Measurements from ENCODE around the gene FKBP5. TPM values are rescaled to one million over a fixed set of nuclear protein-coding genes. Genes with fewer than 3 reads are reported as not detected.
A peak's percentile ranks its signal among the peaks of the same experiment; 100 is the strongest.
"Not testable (repeated sequence)": the region's sequence is repeated elsewhere in the genome, so short reads cannot be mapped to it uniquely, and the experiment has no call there.

The FKBP5 gene
- total and polyA plus RNA-seq, 12 donors, result 20.3 to 199 (median 48.6) TPM

- Histone ChIP-seq H3K36me3 (peaks cover 0 to 65% (median 21%) of the 10 kb centered on the region in 9 donors), H3K4me1 (no peaks in the 10 kb centered on the region), H3K9me3 (no peaks in the 10 kb centered on the region), H3K27ac (no peak overlapping the region), H3K4me3 (no peak overlapping the region), H3K27me3 (no peaks in the 10 kb centered on the region)
- intact Hi-C loops (cut with DNase I), result loop anchor here in 1 of 10 donors (10.0 kb wide), 1 partner anchor 49 kb away; no protein-coding TSS in a partner anchor
- DNase-seq, result no peak
- 76 to 79% methylated on average over 3 of the region's 3 CpGs for WGBS, 2 donors
- TF ChIP-seq CTCF (IDR thresholded peaks at IDR 0.05), result no peak
- no peak for ATAC-seq
Observed at GRCh38 chr6:35573495-35574110, 115.1 kb downstream of the FKBP5 start.

GRCh38 chr6:35570885-35571330 lies 117.8 kb downstream of the FKBP5 start:
- peak in 3 of 8 donors; percentile 18 to 63 (median 46) for ATAC-seq
- intact Hi-C loops (cut with DNase I), result loop anchor here in 1 of 10 donors (10.0 kb wide), 1 partner anchor 46 kb away; no protein-coding TSS in a partner anchor
- not testable (repeated sequence) for H3K27ac ChIP-seq, H3K9me3 ChIP-seq, DNase-seq, H3K4me3 ChIP-seq, H3K4me1 ChIP-seq, H3K27me3 ChIP-seq
- WGBS, 2 donors, result 60 to 66% methylated on average over 2 of the region's 2 CpGs
- H3K36me3 ChIP-seq, result peaks cover 0 to 39% (median 15%) of the 10 kb centered on the region in 9 donors

- H3K36me3 ChIP-seq, result peaks cover 0 to 21% (median 0%) of the 10 kb centered on the region in 9 donors
- peak in 4 of 8 donors; percentile 38 to 68 (median 64) for ATAC-seq
- H3K27me3 ChIP-seq, result peaks cover 0 to 21% (median 14%) of the 10 kb centered on the region in 7 donors
- WGBS, 2 donors, result 75 to 85% methylated on average over 5 of the region's 5 CpGs
- peak in 5 of 9 donors; percentile 15 to 49 (median 24) for TF ChIP-seq CTCF (IDR thresholded peaks at IDR 0.05)
- no peaks in the 10 kb centered on the region for H3K4me1 ChIP-seq
- no peaks in the 10 kb centered on the region for H3K9me3 ChIP-seq
- intact Hi-C loops (cut with DNase I), result no loop called here
- DNase-seq, result peak in 1 of 2 donors; percentile 40
- H3K27ac ChIP-seq, result no peak overlapping the region
- H3K4me3 ChIP-seq, result no peak overlapping the region
Observed at GRCh38 chr6:35569011-35569461, 119.7 kb downstream of the FKBP5 start.

- no peak overlapping the region for H3K27ac ChIP-seq
- intact Hi-C loops (cut with DNase I), result no loop called here
- H3K4me3 ChIP-seq, result no peak overlapping the region
- TF ChIP-seq CTCF (IDR thresholded peaks at IDR 0.05), result no peak
- 76 to 83% methylated on average over 8 of the region's 8 CpGs for WGBS, 2 donors
- H3K4me1 ChIP-seq, result peaks cover 0 to 5% (median 0%) of the 10 kb centered on the region in 9 donors
- no peaks in the 10 kb centered on the region for H3K9me3 ChIP-seq
- H3K36me3 ChIP-seq, result no peaks in the 10 kb centered on the region
- peaks cover 0 to 21% (median 14%) of the 10 kb centered on the region in 7 donors for H3K27me3 ChIP-seq
- ATAC-seq, result no peak
- DNase-seq, result no peak
Observed at GRCh38 chr6:35566794-35567193, 121.9 kb downstream of the FKBP5 start.

- TF ChIP-seq CTCF (IDR thresholded peaks at IDR 0.05), result no peak
- H3K27ac ChIP-seq, result no peak overlapping the region
- intact Hi-C loops (cut with DNase I), result no loop called here
- H3K27me3 ChIP-seq, result peaks cover 0 to 21% (median 14%) of the 10 kb centered on the region in 7 donors
- ATAC-seq (no peak), DNase-seq (no peak)
- H3K9me3 ChIP-seq, result no peaks in the 10 kb centered on the region
- H3K36me3 ChIP-seq, result no peaks in the 10 kb centered on the region
- peaks cover 0 to 5% (median 0%) of the 10 kb centered on the region in 9 donors for H3K4me1 ChIP-seq
- no peak overlapping the region for H3K4me3 ChIP-seq
Observed at GRCh38 chr6:35564733-35565132, 124.0 kb downstream of the FKBP5 start.

All from heart right ventricle (tissue), 16 donors.